ENCODE data around the gene IDE. TPM values are rescaled to one million over a fixed set of nuclear protein-coding genes. Genes with fewer than 3 reads are reported as not detected.
"Not testable (repeated sequence)": the region's sequence is repeated elsewhere in the genome, so short reads cannot be mapped to it uniquely, and the experiment has no call there.

Gene IDE
- total and polyA plus RNA-seq, 4 experiments from 2014 or later: 19.5 to 40.2 (median 29.2) TPM

DNA sequence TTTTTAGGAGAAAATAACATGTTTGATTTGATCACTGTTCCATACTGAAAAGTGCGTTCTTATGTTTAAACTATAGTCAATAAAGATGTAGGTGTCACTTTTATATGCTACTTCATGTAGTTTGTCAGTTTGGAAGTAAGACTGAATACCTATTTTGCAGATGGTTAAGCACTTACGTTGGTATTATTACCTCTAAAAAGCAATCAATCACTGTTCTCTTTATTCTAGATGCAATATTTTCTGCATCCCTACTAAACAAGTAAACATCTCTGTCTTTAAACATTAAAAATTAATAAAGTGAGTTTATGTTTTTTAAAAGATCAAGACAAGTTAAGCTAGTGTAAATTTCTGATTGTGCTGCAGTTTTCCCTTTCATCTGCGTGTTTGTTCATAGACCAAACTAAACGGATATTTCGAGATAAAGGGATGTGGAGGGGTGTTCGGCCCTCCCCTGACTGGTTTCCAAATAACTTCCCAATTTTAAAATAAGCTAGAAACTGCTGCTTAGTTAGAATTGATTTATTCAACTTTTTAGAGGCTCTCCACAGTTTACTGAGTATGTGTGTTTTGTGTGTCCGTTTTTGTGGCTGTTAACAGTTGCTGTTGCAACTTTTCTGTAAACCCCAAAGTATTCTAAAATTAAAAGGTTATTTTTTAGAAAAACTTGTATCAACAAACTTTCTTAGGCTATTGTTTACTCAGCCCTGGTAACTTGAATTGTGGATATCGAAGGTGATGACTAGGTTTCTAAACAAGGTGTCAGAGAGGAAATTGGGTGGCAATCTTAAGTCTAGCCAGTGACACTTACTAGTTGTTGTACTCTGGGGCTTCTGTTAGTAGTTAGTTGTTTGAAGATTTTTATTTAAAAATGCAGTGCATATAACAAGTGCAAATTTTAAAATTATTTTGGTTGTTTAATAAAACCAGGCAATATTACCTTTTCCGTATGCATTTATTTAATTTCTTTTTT is 20.0 kb upstream of the IDE start:
- peak overlapping the region; percentile 62 to 100 (median 99) for H3K27ac Mint-ChIP-seq
- H3K9me3 Mint-ChIP-seq: peaks cover 0 to 2% (median 0%) of the 10 kb centered on the region in 8 donors
- H3K27me3 Mint-ChIP-seq: no peaks in the 10 kb centered on the region
- ChIA-PET CTCF (ENCODE audit: partially characterized antibody) (interaction anchor here (1.0 to 1.5 kb wide), 2 partner anchors 9 to 20 kb away, joined by 5 to 6 read pairs; partner anchors contain the start of gene IDE), POLR2A (ENCODE audit: partially characterized antibody) (interaction anchor here (1.3 kb wide), 1 partner anchor 8 kb away, joined by 7 read pairs; no protein-coding TSS in a partner anchor)
- H3K4me1 Mint-ChIP-seq: peaks cover 29 to 70% (median 36%) of the 10 kb centered on the region in 4 donors
- Histone ChIP-seq H3K27me3 (ENCODE audit: insufficient read depth, low read length) (no peaks in the 10 kb centered on the region), H3K9me3 (ENCODE audit: control insufficient read depth in 1 of 2, low read length in 2 of 2) (no peaks in the 10 kb centered on the region), H3K4me1 (ENCODE audit: insufficient read depth, low read length) (peaks cover 56% of the 10 kb centered on the region), H3K4me3 (ENCODE audit: low read length in 2 of 2) (peak overlapping the region; percentile 44 to 76), H3K27ac (ENCODE audit: low read depth, low read length) (peak overlapping the region; percentile 85), H3K36me3 (ENCODE audit: insufficient read depth, low read length) (no peaks in the 10 kb centered on the region)
- intact Hi-C loops (cut with micrococcal nuclease): loop anchor here (1.0 to 10.0 kb wide), 9 partner anchors 77 to 1429 kb away; partner anchors contain the start of genes BTAF1, CEP55, EXOC6 and FGFBP3
- peak in 2 of 5 donors; percentile 17 to 22 for DNase-seq
- H3K4me3 Mint-ChIP-seq: peak overlapping the region; percentile 93 to 99 (median 98)
- peaks cover 0 to 8% of the 10 kb centered on the region in 2 donors for H3K36me3 Mint-ChIP-seq

DNA sequence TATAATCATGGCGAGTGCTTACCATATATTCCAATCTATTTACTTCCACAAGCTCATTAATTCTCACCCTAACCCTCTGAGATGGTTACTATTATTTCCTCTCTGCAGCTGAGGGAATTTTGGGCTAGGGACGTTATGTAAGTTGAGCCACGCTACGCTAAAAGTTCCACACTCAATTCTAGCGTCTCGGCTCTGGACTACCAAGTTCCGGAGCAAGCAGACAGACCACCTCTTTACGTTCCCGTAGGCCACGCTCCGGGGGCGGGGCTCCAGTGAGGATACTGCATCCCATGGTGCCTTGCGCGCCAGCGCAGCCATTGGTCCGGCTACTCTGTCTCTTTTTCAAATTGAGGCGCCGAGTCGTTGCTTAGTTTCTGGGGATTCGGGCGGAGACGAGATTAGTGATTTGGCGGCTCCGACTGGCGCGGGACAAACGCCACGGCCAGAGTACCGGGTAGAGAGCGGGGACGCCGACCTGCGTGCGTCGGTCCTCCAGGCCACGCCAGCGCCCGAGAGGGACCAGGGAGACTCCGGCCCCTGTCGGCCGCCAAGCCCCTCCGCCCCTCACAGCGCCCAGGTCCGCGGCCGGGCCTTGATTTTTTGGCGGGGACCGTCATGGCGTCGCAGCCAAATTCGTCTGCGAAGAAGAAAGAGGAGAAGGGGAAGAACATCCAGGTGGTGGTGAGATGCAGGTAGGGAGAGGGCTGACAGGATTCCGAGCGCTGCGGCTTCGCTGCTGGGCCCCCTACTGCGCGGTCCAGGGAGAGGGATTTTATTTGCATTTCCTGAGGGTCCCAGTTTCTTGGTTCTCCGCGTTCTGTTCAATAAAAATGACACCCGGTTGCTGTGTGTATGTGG is 19.1 kb upstream of the IDE start, which contains the start of gene KIF11:
TSS of gene KIF11 (plus strand) at position 370 of the 858 bp plus-strand sequence. CDS start at position 616, 246 bp downstream.
- H3K27ac Mint-ChIP-seq: peak within 1 kb of the TSS; percentile 99 to 100 (median 100)
- CTCF ChIA-PET (ENCODE audit: partially characterized antibody): interaction anchor here (0.6 to 1.0 kb wide), 3 partner anchors 10 to 19 kb away, joined by 3 to 6 read pairs (median 4); partner anchors contain the start of gene IDE
- H3K9me3 Mint-ChIP-seq: peaks cover 0 to 2% (median 0%) of the 10 kb centered on the region in 8 donors
- no peaks in the 10 kb centered on the region for H3K36me3 ChIP-seq (ENCODE audit: insufficient read depth, low read length)
- peak; percentile 93 to 97 (median 93) for DNase-seq
- peak within 1 kb of the TSS; percentile 93 to 99 (median 98) for H3K4me3 Mint-ChIP-seq
- intact Hi-C loops (cut with micrococcal nuclease): loop anchor here (1.0 to 10.0 kb wide), 11 partner anchors 76 to 1428 kb away; partner anchors contain the start of genes BTAF1, CEP55, CPEB3 and EXOC6
- H3K36me3 Mint-ChIP-seq: peaks cover 0 to 8% of the 10 kb centered on the region in 2 donors
- no peaks in the 10 kb centered on the region for H3K27me3 ChIP-seq (ENCODE audit: insufficient read depth, low read length)
- peaks cover 27 to 63% (median 36%) of the 10 kb centered on the region in 4 donors for H3K4me1 Mint-ChIP-seq
- H3K4me3 ChIP-seq (ENCODE audit: low read length in 2 of 2): peak within 1 kb of the TSS; percentile 65 to 76
- H3K4me1 ChIP-seq (ENCODE audit: insufficient read depth, low read length): peaks cover 49% of the 10 kb centered on the region
- no peaks in the 10 kb centered on the region for H3K9me3 ChIP-seq (ENCODE audit: control insufficient read depth in 1 of 2, low read length in 2 of 2)
- POLR2A ChIA-PET (ENCODE audit: partially characterized antibody): interaction anchor here (0.6 to 5.1 kb wide), 17 partner anchors 9 to 1430 kb away, joined by 3 to 151 read pairs (median 7); partner anchors contain the start of genes BTAF1, CPEB3, EXOC6 and FRA10AC1
- peak within 1 kb of the TSS; percentile 85 for H3K27ac ChIP-seq (ENCODE audit: low read depth, low read length)
- no peaks in the 10 kb centered on the region for H3K27me3 Mint-ChIP-seq

DNA sequence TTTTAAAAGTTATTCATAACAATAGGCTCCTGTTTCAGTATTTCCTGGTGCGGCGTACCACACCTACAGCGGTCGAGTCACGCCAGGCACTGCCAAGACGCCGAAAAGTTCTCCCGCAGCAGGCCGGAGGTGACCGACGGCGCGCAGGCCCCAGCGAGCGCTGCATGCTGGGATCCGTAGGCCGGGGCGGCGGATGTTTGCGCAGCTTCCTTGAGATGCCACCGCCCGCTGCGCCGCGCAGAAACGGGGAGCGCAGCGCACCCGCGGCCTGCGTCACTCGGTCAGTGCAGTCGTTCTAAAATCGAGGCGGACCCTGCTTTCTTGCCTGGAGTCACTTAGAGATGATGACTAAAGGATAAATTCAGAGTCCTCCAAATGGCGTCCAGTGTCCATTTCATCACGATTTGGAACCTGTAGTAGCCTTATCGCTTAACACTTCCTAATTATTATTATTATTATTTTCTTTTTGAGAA is 17.7 kb upstream of the IDE start:
- Mint-ChIP-seq H3K27ac (peak overlapping the region; percentile 99 to 100 (median 100)), H3K4me3 (peak overlapping the region; percentile 93 to 99 (median 98)), H3K27me3 (no peaks in the 10 kb centered on the region), H3K4me1 (peaks cover 24 to 50% (median 32%) of the 10 kb centered on the region in 4 donors), H3K9me3 (peaks cover 0 to 2% (median 0%) of the 10 kb centered on the region in 8 donors), H3K36me3 (peaks cover 0 to 8% of the 10 kb centered on the region in 2 donors)
- ChIA-PET CTCF (ENCODE audit: partially characterized antibody) (interaction anchor here (1.0 to 2.4 kb wide), 4 partner anchors 14 to 257 kb away, joined by 3 to 24 read pairs (median 4); partner anchors contain the start of genes EXOC6 and IDE), POLR2A (ENCODE audit: partially characterized antibody) (interaction anchor here (0.6 to 5.1 kb wide), 19 partner anchors 8 to 795 kb away, joined by 3 to 151 read pairs (median 4); partner anchors contain the start of genes CPEB3, EXOC6, IDE and MARCHF5)
- Histone ChIP-seq H3K4me1 (ENCODE audit: insufficient read depth, low read length) (peaks cover 41% of the 10 kb centered on the region), H3K4me3 (ENCODE audit: low read length in 2 of 2) (peak overlapping the region; percentile 65 to 76), H3K27me3 (ENCODE audit: insufficient read depth, low read length) (no peaks in the 10 kb centered on the region), H3K36me3 (ENCODE audit: insufficient read depth, low read length) (no peaks in the 10 kb centered on the region), H3K27ac (ENCODE audit: low read depth, low read length) (peak overlapping the region; percentile 85), H3K9me3 (ENCODE audit: control insufficient read depth in 1 of 2, low read length in 2 of 2) (no peaks in the 10 kb centered on the region)
- intact Hi-C loops (cut with micrococcal nuclease): loop anchor here (1.0 to 10.0 kb wide), 10 partner anchors 17 to 1427 kb away; partner anchors contain the start of genes BTAF1, CEP55, CPEB3 and FGFBP3
- DNase-seq: peak; percentile 90 to 93 (median 92)

DNA sequence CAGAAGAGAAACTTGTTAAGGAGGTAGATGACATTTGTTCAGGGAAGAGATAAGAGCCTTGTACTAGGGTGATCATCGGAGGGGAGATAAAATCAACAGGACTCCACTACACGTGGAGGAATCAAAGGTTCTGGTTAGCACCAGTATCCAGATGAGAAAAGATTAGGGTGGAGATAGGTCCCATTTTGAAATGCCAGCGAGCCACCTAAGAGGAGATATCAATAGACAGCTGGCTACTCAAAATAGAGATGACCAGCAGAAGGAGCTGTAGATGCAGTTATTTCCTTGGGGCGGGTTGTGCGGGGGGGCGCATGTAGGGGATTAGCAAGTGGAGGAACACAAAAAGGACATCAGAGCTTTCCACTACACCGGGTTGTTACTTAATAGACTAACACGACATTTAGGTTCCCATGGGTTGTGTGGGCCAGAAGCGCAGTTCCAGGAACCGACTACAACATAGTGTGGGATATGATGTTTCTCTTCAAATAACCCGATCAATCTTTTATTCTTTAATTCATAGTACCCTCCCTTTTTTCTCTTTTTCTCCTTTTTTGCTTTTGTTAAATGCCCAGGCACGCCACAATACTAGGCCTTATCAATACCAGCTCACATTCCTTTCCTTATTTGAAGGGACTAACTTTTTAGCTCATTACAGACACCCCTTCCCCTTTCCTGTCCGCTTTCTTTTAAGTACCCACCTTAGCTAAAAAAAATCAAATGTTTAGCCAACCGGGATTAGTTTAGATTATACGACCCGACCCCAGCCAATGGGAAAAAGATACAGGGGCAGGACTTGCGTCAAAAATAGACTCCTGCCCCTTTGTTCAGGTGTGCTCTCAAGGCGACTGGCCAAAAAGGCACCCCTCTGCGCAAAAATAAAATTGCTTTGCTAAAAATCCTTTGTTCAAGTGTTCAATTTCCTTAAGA is 17.0 kb upstream of the IDE start:
- Histone ChIP-seq H3K27ac (ENCODE audit: low read depth, low read length) (peak overlapping the region; percentile 85), H3K4me1 (ENCODE audit: insufficient read depth, low read length) (peaks cover 35% of the 10 kb centered on the region), H3K27me3 (ENCODE audit: insufficient read depth, low read length) (no peaks in the 10 kb centered on the region), H3K4me3 (ENCODE audit: low read length in 2 of 2) (peak overlapping the region; percentile 36 to 76), H3K9me3 (ENCODE audit: control insufficient read depth in 1 of 2, low read length in 2 of 2) (no peaks in the 10 kb centered on the region), H3K36me3 (ENCODE audit: insufficient read depth, low read length) (no peaks in the 10 kb centered on the region)
- no peaks in the 10 kb centered on the region for H3K27me3 Mint-ChIP-seq
- intact Hi-C loops (cut with micrococcal nuclease): loop anchor here (1.0 to 10.0 kb wide), 8 partner anchors 17 to 1426 kb away; partner anchors contain the start of genes BTAF1, CEP55, FGFBP3 and FRA10AC1
- CTCF ChIA-PET (ENCODE audit: partially characterized antibody): interaction anchor here (0.6 to 2.4 kb wide), 7 partner anchors 9 to 667 kb away, joined by 3 to 24 read pairs (median 4); partner anchors contain the start of genes BTAF1, EXOC6 and IDE
- H3K27ac Mint-ChIP-seq: peak overlapping the region; percentile 97 to 100 (median 99)
- peaks cover 0 to 8% of the 10 kb centered on the region in 2 donors for H3K36me3 Mint-ChIP-seq
- H3K9me3 Mint-ChIP-seq: peaks cover 0 to 2% (median 0%) of the 10 kb centered on the region in 8 donors
- POLR2A ChIA-PET (ENCODE audit: partially characterized antibody): interaction anchor here (0.6 to 5.1 kb wide), 18 partner anchors 8 to 794 kb away, joined by 3 to 151 read pairs (median 4); partner anchors contain the start of genes CPEB3, EXOC6, IDE and MARCHF5
- H3K4me1 Mint-ChIP-seq: peaks cover 22 to 49% (median 31%) of the 10 kb centered on the region in 4 donors
- peak overlapping the region; percentile 87 to 99 (median 98) for H3K4me3 Mint-ChIP-seq
- DNase-seq: no peak

DNA sequence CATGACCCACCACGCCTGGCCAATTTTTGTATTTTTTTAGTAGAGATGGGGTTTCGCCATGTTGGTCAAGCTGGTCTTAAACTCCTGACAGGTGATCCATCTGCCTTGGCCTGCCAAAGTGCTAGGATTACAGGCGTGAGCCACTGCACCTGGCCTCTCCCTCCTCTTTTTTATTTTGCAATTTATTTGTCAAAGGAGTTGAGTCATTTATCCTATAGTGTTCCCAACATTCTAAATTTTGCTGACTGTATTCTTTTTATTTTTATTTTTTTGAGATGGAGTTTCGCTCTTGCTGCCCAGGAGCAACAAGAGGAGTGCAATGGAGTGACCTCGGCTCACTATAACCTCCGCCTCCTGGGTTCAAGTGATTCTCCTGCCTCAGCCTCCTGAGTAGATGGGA is 8.5 kb upstream of the IDE start:
- DNase-seq; H3K36me3 ChIP-seq (ENCODE audit: insufficient read depth, low read length); H3K9me3 ChIP-seq (ENCODE audit: control insufficient read depth in 1 of 2, low read length in 2 of 2); H3K36me3 Mint-ChIP-seq; H3K27me3 Mint-ChIP-seq; H3K27ac ChIP-seq (ENCODE audit: low read depth, low read length); intact Hi-C loops (cut with micrococcal nuclease); H3K4me3 Mint-ChIP-seq; H3K27ac Mint-ChIP-seq; H3K4me1 Mint-ChIP-seq; H3K4me1 ChIP-seq (ENCODE audit: insufficient read depth, low read length); H3K27me3 ChIP-seq (ENCODE audit: insufficient read depth, low read length); H3K4me3 ChIP-seq (ENCODE audit: low read length in 2 of 2); H3K9me3 Mint-ChIP-seq; CTCF ChIA-PET (ENCODE audit: partially characterized antibody): not testable (repeated sequence)
- POLR2A ChIA-PET (ENCODE audit: partially characterized antibody): interaction anchor here (1.0 kb wide), 1 partner anchor 9 kb away, joined by 4 read pairs; no protein-coding TSS in a partner anchor

All from CD4-positive, alpha-beta memory T cell (primary cell).